Fibroblast of skin of back (primary cell): ENCODE results near the gene MOGAT2.

Experiments
- DNase-seq: peaks from one replicate; pipeline ENCODE4 v3.0.0-alpha.2; 2013

Gene MOGAT2

DNA sequence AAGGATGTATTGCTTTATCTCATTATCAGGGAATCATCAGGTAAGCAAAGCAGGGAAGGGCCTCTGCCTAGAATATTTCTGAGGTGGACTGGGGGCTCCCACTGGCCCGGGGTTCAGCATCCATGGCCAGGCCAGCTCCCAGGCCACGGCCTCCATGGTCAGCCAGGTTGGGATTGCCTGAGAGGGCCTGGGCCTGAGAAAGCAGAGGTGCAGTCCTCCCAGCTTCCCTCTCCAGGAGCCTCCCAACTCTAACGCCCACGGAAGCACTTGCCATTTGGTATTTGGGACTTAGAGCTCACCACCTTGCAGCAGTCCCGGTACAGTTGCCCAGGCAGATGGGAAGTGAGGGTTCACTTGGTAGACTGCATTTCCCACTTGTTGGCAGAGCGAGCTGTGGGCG, 63.7 kb downstream of the MOGAT2 start:
- no peak for DNase-seq

GRCh38 chr11:75781831-75782230, 64.2 kb downstream of the MOGAT2 start:
- no peak for DNase-seq
